Progenitor cell of endocrine pancreas (in vitro differentiated cells): Measurements from ENCODE around the gene DGKQ. TPM values are rescaled to one million over a fixed set of nuclear protein-coding genes. Genes with fewer than 3 reads are reported as not detected.

Experiments
- DNase-seq: peaks from one replicate; pipeline ENCODE4 v3.0.0; 2021; ENCODE audit warnings: low spot score; ENCODE audit not compliant: unreplicated experiment
- H3K27ac Mint-ChIP-seq: 2 replicates; pipeline ENCODE4 v1.8.0; 2021; ENCODE audit warnings: mild to moderate bottlenecking, moderate library complexity, mixed read lengths
- H3K27me3 Mint-ChIP-seq: 2 replicates; pipeline ENCODE4 v1.8.0; 2021; ENCODE audit warnings: mixed read lengths
- H3K36me3 Mint-ChIP-seq: 2 replicates; pipeline ENCODE4 v1.8.0; 2022; ENCODE audit warnings: mixed read lengths; ENCODE audit not compliant: insufficient read depth
- H3K4me1 Mint-ChIP-seq: 2 replicates; pipeline ENCODE4 v1.8.0; 2021; ENCODE audit warnings: low read depth, mixed read lengths
- H3K4me3 Mint-ChIP-seq: 2 replicates; pipeline ENCODE4 v1.8.0; 2021; ENCODE audit warnings: low read depth, mild to moderate bottlenecking, moderate library complexity, mixed read lengths
- H3K9me3 Mint-ChIP-seq: 2 replicates; pipeline ENCODE4 v1.8.0; 2021; ENCODE audit warnings: low read depth, mixed read lengths
- CTCF ChIP-seq: fragments of 200-600 bp; sonication (generic); IDR thresholded peaks from one replicate; pipeline ENCODE4 v1.5.0; 2021; ENCODE audit warnings: antibody characterized with exemption, mild to moderate bottlenecking; ENCODE audit not compliant: unreplicated experiment
- total RNA-seq: library from RNA; stranded (reverse); gene quantifications from 2 replicates; pipeline ENCODE4 v1.2.1, GENCODE V29; 2021

DGKQ gene
- total RNA-seq, 1 donor from 2014 or later, result 24.9 TPM

DNA sequence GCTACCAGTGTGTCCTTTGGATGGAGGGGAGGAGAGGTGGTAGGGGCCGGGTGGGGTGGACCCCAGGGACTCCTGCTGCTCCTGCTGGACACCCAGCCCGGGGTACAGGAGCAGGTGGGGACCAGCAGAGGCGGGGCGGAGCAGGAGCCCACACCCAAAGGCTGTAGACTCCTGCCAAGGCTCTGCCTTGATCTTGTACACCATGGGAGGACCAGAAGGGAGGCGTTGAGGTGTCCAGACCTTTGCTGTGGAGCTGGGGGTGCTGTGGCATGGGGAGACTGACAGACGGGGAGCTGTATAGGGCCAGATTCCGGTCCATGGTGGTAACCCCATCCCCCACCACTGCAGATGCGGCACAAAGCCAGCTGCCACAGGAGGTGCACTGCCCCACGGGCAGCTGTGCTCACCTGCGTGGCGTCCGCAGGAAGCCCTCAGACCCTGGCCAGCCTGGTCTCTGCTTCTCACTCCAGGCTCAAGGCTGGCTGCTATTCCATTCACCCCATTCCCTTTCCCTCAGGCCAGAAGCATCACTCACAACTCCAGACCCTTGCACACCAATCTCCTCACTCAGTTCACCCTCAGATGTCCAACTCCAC, 24.8 kb upstream of the DGKQ start:
- H3K9me3 Mint-ChIP-seq, result no peaks in the 10 kb centered on the region
- no peaks in the 10 kb centered on the region for H3K36me3 Mint-ChIP-seq
- TF ChIP-seq CTCF, result no peak
- H3K27ac Mint-ChIP-seq, result peak overlapping the region; percentile 43
- H3K4me1 Mint-ChIP-seq, result peaks cover 7% of the 10 kb centered on the region
- H3K27me3 Mint-ChIP-seq, result peaks cover 36% of the 10 kb centered on the region
- H3K4me3 Mint-ChIP-seq, result no peak overlapping the region
- DNase-seq, result no peak

GRCh38 chr4:997375-998071, 24.2 kb upstream of the DGKQ start:
- Mint-ChIP-seq H3K27ac (no peak overlapping the region), H3K36me3 (no peaks in the 10 kb centered on the region), H3K27me3 (peaks cover 36% of the 10 kb centered on the region), H3K4me1 (peaks cover 11% of the 10 kb centered on the region), H3K9me3 (no peaks in the 10 kb centered on the region), H3K4me3 (no peak overlapping the region)
- DNase-seq, result no peak
- no peak for TF ChIP-seq CTCF

DNA sequence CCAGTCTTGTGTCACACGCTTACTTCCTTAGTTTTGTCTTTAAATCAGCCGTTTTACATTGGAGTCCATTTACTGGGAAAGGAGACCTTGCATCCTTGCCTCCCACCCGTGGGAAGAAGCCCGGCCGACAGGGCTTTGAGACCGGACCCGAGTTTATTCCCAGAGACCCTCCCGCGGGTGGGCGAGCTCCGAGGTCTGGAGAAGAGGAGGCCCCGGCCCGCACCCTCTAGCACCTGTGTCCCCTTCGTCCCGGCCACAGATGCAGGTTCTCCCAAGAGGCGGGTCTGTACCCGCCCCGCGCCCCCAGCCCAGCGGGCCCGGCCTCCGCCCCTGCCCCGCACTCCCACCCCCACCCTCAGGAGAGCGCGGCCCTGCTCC, 23.6 kb upstream of the DGKQ start:
- H3K9me3 Mint-ChIP-seq, result no peaks in the 10 kb centered on the region
- H3K27ac Mint-ChIP-seq, result no peak overlapping the region
- DNase-seq, result no peak
- H3K4me1 Mint-ChIP-seq, result peaks cover 13% of the 10 kb centered on the region
- no peaks in the 10 kb centered on the region for H3K36me3 Mint-ChIP-seq
- peaks cover 32% of the 10 kb centered on the region for H3K27me3 Mint-ChIP-seq
- no peak overlapping the region for H3K4me3 Mint-ChIP-seq
- no peak for TF ChIP-seq CTCF

DNA sequence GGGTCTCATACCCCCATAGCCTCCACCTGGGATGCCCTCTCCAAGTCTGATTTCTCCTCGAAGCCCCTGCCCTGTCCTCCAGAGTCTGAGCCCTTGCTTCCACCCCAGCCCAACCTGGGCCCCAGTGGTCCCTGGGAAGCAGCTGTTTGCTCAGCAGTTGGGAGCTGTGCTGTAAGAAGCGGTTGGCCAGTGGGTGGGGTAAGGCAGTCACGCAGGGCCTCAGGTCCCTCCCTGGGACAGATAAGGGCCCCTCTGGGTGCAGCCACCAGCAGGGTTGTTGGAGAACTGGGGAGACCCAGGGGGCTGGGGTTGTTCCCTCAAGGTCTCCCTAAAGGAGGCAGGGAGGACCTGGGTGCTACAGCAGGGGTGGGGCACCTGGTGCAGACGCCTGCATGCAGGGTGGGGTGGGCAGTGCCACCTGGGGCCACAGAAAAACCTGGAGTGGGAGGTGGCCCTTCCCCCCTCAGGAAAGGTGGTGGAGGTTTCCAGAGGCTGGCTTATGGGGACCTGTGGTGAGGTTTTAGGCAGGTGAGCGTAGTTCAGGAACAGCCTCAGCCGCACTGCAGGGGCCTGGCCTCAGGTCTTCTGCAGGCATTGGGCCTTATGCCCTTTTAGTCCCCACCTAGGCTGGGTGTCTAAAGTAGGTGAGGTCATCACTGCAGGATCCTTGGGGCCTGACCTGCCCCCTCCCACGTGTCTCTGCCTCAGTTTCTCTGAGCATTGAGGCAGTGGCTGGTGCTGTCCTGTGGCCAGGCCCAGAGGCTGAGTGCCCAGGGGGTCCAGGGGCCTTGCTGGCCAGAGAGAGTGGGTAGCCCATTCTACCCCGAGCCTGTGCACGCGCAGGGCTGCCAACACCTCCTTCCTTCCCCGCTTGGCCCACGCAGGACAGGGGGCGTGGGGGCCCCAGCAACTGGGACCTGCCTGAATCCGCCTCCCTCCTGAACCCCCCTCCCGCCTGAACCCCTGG, 22.9 kb upstream of the DGKQ start:
- Mint-ChIP-seq H3K36me3 (no peaks in the 10 kb centered on the region), H3K27me3 (peaks cover 27% of the 10 kb centered on the region), H3K9me3 (no peaks in the 10 kb centered on the region)

More for the DNA sequence above, 22.9 kb upstream of the DGKQ start:
- Mint-ChIP-seq H3K27ac (no peak overlapping the region), H3K4me3 (no peak overlapping the region), H3K4me1 (peaks cover 13% of the 10 kb centered on the region)
- no peak for DNase-seq
- TF ChIP-seq CTCF, result no peak
